Transverse colon (tissue), 4 donors: Measurements from ENCODE around the gene TBL1Y.

ENCODE experiments used
- CTCF ChIP-seq, 5 experiments: fragments of 200-600 bp in 3 of 5; fragments of 450-650 bp in 2 of 5; sonication (generic) in 3 of 5; IDR thresholded peaks; 1 replicate in 2 of 5; 2 replicates in 3 of 5; pipeline ENCODE4 v1.5.1; 2016 to 2017; ENCODE audit warnings: antibody characterized with exemption in 5 of 5, inconsistent platforms in 3 of 5, mild to moderate bottlenecking in 2 of 5, moderate library complexity in 1 of 5
- POLR2A ChIP-seq: fragments of 450-650 bp; IDR thresholded peaks from one replicate; pipeline ENCODE4 v1.6.1; 2016; ENCODE audit warnings: antibody characterized with exemption, mild to moderate bottlenecking, moderate library complexity
- POLR2AphosphoS5 ChIP-seq, 3 donors: sonication (generic); formaldehyde crosslinking; IDR thresholded peaks; one replicate each; pipeline ENCODE4 v1.6.1; 2016; ENCODE audit warnings: antibody characterized with exemption in 3 of 3

- no peak for TF ChIP-seq CTCF (IDR thresholded peaks at IDR 0.05)
- TF ChIP-seq POLR2AphosphoS5 (IDR thresholded peaks at IDR 0.05): no peak
- TF ChIP-seq POLR2A: no peak
Observed at GRCh38 chrY:7110086-7110485, 199.6 kb downstream of the TBL1Y start.
